Dedifferentiated amniotic fluid mesenchymal stem cell (primary cell): ENCODE results near the gene TTC39B.
A peak's percentile ranks its signal among the peaks of the same experiment; 100 is the strongest.
"Not testable (repeated sequence)": the region's sequence is repeated elsewhere in the genome, so short reads cannot be mapped to it uniquely, and the experiment has no call there.

Experiments
- DNase-seq: peaks from one replicate; pipeline ENCODE4 v3.0.0-alpha.2; 2016; ENCODE audit errors: extremely low spot score

Gene TTC39B

DNA sequence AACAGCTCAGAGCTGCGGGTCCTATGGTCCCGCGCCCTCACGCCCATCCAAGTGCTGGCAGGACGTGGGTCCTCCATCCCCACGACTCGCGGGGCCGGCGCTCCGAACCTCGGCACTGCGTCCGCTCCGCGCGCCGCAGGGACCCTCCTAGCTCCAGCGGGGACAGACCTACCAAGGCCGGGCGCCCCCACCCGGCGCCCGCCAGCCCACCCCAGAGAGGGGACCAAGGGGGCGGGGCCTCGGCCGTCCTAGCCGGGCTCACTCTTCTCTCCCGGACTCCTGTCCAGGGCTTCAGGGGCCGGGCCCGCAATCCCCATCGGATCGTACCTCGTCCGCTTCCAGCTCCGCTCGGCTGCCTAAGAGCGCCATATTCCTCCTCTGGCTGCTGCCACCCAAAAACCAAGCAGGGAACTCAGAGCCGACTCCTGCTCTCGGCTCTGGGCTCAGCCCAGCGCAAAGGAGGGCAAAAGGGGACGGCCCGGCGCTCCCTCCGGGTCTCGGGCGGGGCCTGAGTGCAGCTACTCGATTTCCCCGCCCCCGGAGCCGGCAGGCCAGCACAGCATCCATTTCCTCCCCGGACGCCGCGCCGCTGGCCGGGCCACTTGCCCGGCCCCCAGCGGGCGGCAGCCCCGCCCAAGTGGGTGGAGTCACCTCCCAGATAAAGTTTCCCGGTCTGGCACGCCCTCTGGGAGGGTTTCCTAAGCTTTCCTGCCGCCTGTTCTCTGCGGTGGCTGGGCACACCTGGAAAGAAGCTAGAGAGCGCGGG, at the start of gene TTC39B:
Gene TTC39B (minus strand): TSS at position 460 of the 766 bp plus-strand sequence. CDS start 91 bp downstream, at position 369.
- peak; percentile 93 for DNase-seq

DNA sequence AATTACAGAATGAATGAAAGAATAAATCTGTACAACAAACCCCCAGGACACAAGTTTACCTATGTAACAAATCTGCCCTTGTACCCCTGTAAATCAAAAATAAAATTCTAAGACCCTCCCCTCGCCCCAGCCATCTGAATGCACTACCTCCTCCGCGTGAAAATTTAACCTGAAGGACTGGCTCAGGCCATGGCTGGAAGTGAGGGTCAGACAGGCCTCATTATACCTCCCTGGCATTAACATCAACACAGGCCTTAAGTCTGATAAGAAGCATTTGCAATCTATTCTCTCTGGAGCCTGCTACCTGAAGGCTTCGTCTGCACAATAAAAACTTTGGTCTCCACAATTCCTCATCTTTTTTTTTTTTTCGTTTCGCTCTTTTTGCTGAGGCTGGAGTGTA, 48.7 kb upstream of the TTC39B start:
- no peak for DNase-seq

DNA sequence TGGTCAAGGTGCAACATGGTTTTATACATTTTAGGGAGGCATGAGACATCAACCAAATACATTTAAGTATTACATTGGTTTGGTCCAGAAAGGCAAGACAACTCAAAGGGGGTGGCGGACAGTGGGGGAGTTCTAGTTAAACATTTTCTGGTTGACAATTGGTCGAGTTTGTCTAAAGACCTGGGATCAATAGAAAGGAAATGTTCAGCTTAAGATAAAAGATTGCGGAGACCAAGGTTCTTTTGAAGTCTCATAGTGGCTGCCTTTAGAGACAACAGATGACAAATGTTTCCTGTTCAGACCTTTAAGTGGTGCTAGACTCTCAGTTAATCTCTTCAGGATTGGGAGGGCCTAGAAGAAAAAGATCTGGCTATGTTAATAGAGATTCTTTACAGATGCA, 47.7 kb upstream of the TTC39B start:
- no peak for DNase-seq

DNA sequence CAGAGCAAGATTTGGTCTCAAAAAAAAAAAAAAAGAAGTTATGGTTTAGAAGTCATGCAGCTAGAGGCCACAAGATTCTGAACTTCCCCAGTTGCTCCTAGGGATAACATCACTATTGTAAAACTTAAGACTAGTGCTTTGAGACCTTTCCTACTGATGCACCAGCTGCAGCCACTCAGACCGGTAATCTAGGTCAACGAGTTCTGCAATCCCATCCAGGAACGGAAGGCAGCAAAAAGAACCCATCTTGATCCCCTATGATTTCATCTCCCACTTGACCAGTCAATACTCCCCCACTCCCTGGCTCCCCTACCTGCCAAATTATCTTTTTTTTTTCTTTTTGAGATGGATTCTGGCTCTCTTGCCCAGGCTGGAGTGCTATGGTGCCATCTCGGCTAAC, 46.9 kb upstream of the TTC39B start:
- DNase-seq = no peak

DNA sequence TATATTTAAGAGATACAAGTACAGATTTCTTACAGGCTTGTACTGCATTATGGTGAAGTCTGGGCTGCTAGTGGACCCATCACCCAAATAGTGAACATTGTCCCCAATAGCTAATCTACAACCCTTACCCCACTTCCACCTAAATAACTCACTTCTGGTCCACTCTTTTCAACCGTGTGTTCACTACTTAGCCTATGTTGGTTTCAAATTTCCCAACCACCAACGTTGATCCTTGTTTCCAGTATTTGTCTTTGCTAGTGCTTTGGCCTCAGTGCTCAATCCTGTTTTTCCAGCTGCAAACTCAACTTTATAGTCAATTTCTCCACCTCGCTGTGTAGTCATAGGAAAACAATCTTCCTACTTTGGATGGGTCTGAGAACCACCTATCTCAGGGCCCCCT, 45.3 kb upstream of the TTC39B start:
- no peak for DNase-seq

DNA sequence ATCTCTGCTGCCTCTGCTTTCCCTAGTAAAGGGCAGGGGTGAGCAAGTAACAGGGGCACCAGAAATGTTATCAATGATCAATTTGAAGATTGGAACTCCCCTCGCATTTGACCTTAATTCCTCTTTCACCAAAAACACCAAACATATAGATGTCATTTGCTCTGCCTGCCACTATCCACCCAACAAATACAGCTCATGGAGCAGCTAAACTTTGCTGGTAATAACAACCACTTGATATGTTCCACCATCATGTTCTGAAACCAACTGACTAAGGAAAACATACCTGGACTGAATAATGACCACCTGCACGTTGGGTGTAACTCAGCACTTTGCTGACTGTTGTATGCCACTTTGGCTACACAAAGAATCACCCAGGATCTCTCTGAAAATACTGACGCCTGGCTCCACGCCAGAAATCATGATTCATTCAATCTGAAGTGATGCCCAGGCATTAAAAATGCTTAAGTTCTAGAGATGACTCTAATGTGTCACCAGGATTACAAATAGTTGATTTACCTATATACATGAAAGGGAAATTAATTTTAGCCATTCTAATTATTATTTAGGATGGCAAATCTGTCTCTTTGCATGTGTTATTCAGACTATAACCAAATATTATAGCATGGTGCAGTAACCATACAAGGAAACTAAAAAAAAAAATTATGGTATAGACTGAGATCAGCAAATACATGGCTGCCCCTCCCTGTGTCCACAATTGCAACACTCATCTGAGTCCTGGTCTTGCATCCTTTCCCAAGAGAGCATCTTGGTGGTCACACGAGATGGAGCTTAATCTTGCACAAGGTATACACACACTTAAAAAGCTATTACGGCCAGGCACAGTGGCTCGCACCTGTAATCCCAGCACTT, 43.1 kb upstream of the TTC39B start:
- no peak for DNase-seq

DNA sequence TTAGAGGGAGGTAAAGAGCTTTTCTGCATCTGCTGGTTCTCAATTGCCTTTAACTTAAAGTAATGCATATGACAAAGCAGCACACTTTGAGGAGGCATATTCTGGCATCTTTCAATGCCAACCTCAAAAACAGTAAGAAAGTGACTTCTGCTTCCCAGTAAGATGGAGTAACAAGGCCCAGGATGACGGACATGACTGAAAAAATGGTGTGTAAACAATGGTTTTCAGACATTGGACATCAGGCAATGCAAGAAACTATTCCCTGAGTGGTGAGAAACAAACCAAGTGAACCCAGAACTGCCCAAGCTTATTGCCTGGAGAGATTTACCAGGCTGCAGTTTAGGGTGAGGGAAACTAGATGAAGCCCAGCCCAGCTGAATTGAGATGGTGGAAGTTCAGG, 39.8 kb upstream of the TTC39B start:
- DNase-seq = no peak

DNA sequence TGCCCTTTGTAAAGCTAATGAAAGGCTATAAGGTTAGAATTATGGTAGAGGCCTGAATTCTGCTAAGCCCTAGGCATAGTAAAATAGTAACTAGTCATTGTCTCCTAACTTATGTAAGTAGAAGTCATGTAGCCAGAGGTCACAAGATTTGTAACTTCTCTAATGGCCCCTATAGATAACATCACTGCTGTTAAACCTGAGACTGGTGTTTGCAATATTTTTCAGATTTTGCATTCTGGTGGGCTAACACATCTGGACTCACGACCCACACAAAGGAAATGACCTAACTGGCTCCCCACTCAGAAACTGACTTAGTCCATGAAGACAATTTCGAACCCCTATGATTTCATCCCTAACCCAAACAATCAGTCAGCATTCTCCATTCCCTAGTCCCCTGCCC, 37.2 kb upstream of the TTC39B start:
- DNase-seq = no peak

DNA sequence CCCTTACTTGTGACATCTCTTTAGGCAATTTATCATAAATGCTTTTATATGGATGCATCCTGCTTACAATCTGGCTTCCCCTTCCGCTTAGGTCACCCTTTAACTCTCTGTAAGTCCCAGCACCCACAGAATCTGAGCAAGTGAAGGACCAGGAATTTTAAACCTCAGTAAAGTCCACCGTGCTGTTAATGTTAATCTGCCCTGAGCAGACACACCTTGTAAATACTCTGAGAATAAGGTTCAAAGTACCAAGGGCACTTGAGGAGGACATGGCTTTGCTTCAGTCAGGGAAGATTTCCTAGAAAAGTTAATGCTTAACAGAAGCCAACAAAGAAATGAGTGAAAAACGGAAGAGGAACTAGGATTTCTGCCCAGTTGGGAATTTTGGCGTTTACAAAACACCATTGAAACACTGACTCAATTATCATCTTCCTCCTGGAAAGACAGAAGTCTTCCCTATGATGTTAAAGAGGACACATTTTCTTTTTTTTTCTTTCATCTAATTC, 26.4 kb upstream of the TTC39B start:
- DNase-seq = no peak

DNA sequence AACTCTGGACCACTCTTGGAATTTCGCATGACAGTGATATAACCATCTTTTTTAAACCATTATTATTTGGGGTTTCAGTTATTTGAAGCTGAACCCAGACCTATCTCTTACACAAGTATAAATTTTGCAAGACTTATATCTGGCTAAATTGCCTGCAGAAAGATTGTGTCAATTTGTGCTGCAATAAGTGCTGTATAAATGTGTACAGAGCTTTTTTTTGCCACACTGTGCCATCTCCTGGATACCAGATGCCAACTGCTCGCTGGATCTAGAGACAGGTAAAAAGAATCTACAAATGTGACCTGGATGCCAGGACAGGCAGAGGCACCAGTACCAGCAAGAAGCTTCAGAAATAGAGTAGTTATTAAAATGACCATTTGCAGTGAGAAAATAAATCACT, 25.9 kb upstream of the TTC39B start:
- no peak for DNase-seq

DNA sequence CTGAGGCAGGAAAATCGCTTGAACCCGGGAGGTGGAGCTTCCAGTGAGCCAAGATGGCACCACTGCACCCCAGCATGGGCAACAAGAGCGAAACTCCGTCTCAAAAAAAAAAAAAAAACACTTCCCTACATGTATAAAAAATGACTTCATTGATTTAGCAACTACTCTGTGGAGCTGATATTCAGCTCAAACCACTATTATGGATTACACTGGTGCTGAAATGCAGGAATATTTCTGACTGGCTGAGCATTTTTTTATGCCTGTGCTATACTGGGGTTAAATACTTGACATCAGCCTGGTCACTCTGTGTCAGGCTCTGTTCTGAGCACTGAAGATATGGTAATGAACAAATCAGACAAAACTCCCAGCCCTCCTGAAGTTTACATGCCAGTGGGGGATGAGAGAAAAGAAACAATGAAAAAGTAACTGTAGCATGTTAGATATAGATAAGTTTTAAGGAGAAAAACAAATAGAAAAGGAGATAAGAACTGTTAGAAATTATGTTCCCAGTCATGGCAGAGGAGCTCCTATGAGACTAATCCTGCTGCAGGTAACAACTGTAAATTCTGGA, 22.6 kb upstream of the TTC39B start:
- DNase-seq = no peak

DNA sequence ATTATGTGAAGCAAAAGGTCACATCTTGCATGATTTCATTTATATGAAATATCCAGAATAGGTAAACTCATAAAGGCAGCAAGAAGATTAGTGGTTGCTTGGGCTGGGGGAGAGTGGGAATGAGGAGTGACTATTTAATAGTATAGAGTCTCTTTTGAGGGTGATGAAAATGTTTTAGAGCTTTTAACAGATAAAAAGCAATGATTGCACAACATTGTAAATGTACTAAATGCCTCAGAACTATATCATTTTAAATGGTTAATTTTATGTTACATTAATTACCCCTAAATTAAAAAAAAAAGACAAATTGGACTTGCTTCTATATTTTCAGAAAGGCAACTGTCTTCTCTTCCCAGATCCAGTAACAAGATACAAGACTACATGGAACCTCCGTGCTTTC, 21.9 kb upstream of the TTC39B start:
- no peak for DNase-seq

DNA sequence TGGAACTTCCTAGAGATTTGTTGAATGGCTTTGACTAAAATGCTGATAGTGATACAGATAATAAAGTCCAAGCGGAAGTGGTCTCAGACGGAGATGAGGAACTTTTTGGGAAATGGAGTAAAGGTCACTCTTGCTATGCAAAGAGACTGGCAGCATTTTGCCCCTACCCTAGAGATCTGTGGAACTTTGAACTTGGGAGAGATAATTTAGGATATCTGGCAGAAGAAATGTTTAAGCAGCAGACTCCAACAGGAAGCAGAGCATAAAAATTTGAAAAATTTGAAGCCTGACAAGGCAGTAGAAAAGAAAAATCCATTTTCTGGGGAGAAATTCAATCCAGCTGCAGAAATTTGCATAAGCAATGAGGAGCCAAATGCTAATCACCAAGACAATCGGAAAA, 15.7 kb upstream of the TTC39B start:
- DNase-seq = not testable (repeated sequence)

DNA sequence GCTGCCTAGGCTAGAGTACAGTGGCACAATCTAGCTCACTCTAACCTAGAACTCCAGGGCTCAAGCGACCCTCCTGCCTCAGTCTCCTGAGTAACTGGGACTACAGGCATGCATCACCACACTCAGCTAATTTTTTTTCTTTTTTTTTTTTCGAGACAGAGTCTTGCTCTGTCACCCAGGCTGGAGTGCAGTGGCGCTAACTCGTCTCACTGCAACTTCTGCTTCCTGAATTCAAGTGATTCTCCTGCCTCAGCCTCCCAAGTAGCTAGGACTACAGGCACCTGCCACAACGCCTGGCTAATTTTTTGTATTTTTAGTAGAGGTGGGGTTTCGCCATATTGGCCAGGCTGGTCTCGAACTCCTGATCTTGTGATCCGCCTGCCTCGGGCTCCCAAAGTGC, 12.6 kb upstream of the TTC39B start:
- DNase-seq = not testable (repeated sequence)

DNA sequence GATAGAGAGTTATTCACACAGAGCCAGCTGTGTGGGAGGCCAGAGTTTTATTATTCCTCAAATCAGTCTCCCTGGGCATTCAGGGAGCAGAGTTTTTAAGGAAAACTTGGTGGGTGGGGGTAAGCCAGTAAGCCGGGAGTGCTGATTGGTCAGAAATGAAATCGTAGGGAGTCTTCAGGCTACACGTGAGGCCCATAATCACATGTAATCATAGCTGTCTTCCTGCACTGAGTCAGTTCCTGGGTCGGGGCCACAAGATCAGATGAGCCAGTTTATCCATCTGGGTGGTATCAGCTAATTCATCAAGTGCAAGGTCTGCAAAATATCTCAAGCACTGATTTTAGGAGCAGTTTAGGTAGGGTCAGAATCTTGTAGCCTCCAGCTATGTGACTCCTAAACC, 10.8 kb upstream of the TTC39B start:
- DNase-seq = no peak

DNA sequence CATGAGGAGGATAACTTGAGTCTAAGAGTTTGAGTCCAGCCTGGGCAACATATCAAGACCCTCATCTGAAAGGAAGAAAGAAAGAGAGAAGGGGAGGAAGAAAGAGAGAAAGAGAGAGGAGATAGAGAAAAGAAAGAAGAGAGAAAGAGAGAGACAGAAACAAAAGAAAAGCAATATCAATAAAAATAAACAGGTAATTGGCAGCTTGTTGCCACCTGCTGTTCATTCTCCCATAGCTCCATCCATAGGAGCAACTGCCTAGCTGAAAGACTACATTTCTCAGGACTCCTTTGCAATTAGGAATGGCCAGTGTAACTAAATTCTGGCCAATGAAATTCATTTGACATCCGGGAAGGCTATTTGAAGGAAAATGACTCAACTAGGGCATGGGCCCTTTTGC, 4.6 kb upstream of the TTC39B start:
- no peak for DNase-seq

DNA sequence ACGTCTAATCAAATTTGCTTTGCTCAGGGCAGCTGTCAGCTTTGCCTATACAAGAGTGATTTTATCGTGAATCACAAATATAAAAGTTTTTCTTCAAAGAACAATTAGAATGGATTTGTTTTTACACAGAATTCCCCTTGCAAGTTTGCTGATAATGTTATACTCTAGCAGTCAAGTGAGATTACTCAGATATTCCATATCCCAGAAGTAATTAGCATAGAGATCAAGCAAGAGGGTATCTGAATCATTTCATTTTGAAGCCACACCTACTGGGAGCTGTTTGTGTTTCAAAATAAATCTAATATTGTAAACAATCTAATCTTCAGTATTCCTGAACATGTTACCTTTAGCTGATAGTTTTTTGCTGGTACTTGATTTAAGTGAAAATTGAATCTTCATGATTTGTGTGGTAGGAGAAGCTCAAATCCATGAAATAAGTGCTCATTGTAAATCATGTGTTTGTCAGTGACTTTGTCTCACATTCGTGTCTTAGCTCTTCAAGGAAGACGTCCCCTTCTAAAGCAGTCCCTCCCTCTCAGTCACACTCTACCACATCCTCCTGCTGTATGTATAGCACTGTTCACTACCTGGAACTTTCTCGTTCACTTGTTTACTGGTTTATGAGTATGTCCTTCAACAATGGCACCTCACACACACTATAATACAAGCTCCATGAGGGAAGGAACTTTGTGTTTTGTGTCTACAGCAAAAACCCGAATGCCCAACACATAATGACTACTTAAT, 3.3 kb upstream of the TTC39B start:
- no peak for DNase-seq

DNA sequence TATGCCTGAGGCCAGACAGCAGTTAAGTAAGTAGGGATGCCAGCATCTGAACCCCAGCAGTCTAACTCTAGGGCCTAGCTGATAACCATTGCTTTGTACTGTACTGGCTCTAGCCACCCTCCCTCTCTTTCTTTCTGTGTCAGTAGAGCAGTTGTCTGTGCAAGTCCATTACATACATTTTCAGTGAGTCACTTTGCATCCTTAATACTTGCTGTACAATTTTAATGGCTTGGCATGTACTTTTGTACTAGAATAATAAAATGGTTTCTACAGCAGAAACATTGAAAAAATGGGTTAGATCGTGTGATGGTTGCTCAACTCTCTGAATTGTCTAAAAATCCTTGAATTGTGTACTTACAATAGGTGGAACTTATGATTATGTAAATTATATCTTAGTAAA, 1.5 kb upstream of the TTC39B start:
- DNase-seq = peak; percentile 64

DNA sequence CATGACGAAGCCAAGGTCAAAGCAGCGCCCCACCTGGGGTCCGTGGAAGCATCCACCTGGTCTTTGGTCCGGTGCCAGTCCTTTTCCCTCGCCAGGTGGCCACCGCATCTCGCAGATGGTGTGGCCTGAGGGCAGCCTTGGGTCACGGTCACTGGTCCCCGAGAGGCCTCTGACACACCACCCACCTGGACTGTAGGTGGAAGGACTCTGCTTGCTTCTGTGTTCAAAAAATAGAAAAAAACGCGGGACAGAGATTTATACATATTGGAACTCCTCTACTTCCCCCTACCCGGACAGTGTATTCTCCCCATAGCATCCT, 466 bp upstream of the TTC39B start:
- no peak for DNase-seq

DNA sequence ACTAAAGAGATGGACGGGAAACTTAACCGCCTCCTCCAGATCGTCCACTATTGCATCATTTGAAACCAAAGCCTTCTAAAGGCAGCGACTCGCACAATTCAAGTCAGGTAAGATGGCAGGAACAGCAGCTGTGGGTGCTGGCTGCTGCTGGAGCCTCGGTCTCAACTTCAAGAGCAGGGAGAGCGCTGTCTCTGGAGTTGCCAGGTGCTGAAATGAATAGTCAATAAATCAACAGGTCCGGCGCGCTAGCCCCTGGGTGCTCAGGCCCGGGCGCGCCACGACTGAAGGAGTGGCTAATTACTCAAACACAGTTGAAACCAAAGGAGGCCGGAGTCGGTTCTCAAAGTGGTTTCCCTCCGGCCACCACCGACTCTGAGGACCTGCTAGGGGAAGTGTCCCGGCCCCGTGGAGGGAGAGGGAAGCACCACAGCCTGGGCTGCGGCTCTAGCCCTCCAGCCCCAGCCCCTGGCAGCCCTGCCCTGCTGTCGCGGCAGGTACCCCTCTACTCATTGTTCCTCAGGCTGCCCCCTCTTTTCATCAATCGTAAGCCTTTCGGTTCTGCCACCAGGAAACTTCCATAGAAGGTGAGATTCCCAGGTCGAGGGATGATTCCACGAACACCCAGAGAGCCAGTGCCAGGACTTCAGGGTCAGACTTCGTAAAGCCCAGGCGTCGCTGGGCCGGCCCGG, 804 bp downstream of the TTC39B start:
- DNase-seq = no peak

DNA sequence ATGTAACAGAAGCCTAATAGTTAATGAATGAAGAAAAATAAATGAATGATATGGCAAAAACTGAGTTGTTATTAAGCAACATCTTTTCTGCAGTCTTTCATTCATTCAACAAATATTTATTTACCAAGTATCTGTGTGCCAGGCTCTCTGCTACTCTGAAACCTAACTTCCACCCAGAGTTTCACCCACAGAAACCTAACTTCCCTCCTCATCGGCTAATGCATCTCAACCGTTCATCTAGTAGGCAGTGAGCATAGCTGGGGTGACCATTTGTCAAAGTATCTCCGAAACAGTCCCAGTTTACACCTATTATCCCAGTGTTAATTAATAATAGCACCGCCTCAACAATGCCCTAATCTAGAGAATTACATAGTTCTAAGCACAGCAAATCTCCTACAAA, 1.5 kb downstream of the TTC39B start:
- DNase-seq = no peak

DNA sequence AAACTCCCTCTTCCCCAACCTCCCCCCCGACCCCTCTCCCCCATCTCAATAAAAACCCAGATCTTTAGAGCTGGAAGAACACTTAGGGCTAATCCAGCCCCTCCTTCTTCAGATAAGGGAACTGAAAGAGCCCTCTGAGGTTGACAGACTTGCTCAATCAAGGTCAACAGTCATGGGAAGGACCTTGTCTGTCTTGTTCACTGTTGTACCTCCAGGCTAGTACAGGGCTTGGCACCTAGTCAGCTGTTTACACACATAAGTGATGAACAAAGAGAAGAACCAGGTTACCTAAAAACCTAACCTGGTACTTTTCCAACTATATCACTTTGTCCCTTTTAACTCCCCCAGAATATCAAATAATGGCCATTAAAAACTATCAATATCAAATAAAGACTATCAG, 2.4 kb downstream of the TTC39B start:
- DNase-seq = no peak
